Coronary artery (tissue), 2 donors: ENCODE data around the gene PLCB2.

Experiments used
- DNase-seq: peaks from one replicate; pipeline ENCODE4 v3.0.0-alpha.2; 2017; ENCODE audit warnings: low spot score
- H3K27ac ChIP-seq, 2 donors: fragments of 200-600 bp; sonication (generic); one replicate each; pipeline ENCODE4 v1.5.1; 2016 to 2019
- H3K4me3 ChIP-seq: fragments of 200-600 bp; sonication (generic); 2 replicates; pipeline ENCODE4 v1.5.1; 2016; ENCODE audit warnings: mild to moderate bottlenecking, moderate library complexity
- CTCF ChIP-seq: fragments of 200-600 bp; sonication (generic); IDR thresholded peaks from one replicate; pipeline ENCODE4 v1.5.1; 2019; ENCODE audit warnings: antibody characterized with exemption

The PLCB2 gene

GRCh38 chr15:40281057-40281800 lies 26.5 kb downstream of the PLCB2 start:
- no peak for DNase-seq
- H3K4me3 ChIP-seq, result peak overlapping the region; percentile 70

GRCh38 chr15:40280260-40281056 lies 27.3 kb downstream of the PLCB2 start:
- no peak overlapping the region for H3K27ac ChIP-seq
- H3K4me3 ChIP-seq, result peak overlapping the region; percentile 8
- no peak for TF ChIP-seq CTCF
- DNase-seq, result no peak

More at GRCh38 chr15:40281057-40281800, 26.5 kb downstream of the PLCB2 start:
- no peak for TF ChIP-seq CTCF
- no peak overlapping the region for H3K27ac ChIP-seq

GRCh38 chr15:40279437-40280141 lies 28.1 kb downstream of the PLCB2 start:
- H3K27ac ChIP-seq, result no peak overlapping the region
- TF ChIP-seq CTCF, result peak; percentile 97
- peak overlapping the region; percentile 8 for H3K4me3 ChIP-seq
- DNase-seq, result no peak

GRCh38 chr15:40278026-40278425 lies 29.7 kb downstream of the PLCB2 start:
- no peak overlapping the region for H3K4me3 ChIP-seq
- DNase-seq, result no peak
- TF ChIP-seq CTCF, result no peak
- H3K27ac ChIP-seq, result no peak overlapping the region

GRCh38 chr15:40277471-40277870 lies 30.3 kb downstream of the PLCB2 start:
- no peak overlapping the region for H3K4me3 ChIP-seq
- H3K27ac ChIP-seq, result no peak overlapping the region
- no peak for TF ChIP-seq CTCF
- no peak for DNase-seq

- TF ChIP-seq CTCF, result no peak
- DNase-seq, result no peak
- Histone ChIP-seq H3K27ac (no peak overlapping the region), H3K4me3 (no peak overlapping the region)
Measured at GRCh38 chr15:40276927-40277326, 30.8 kb downstream of the PLCB2 start.
